Ectodermal cell (in vitro differentiated cells): Measurements from ENCODE around the gene ATXN10.
"Not testable (repeated sequence)": the region's sequence is repeated elsewhere in the genome, so short reads cannot be mapped to it uniquely, and the experiment has no call there.

Source experiments
- H3K27ac ChIP-seq: 2 replicates; pipeline ENCODE4 v1.7.0; 2013; ENCODE audit warnings: mild to moderate bottlenecking, low read depth, low read length; ENCODE audit not compliant: insufficient read depth, poor library complexity, severe bottlenecking
- H3K27me3 ChIP-seq: 2 replicates; pipeline ENCODE4 v1.7.0; 2013; ENCODE audit warnings: mild to moderate bottlenecking, low read length; ENCODE audit not compliant: insufficient read depth, control insufficient read depth, poor library complexity, severe bottlenecking
- H3K36me3 ChIP-seq: one replicate; pipeline ENCODE4 v1.7.0; 2013; ENCODE audit warnings: low read length; ENCODE audit not compliant: control insufficient read depth, insufficient read depth
- H3K4me1 ChIP-seq: one replicate; pipeline ENCODE4 v1.7.0; 2013; ENCODE audit warnings: low read length; ENCODE audit not compliant: control insufficient read depth, insufficient read depth
- H3K4me3 ChIP-seq: 2 replicates; pipeline ENCODE4 v1.7.0; 2013; ENCODE audit warnings: low read depth, low read length, control low read depth; ENCODE audit not compliant: insufficient read depth
- H3K9me3 ChIP-seq: 2 replicates; pipeline ENCODE4 v1.7.0; 2013; ENCODE audit warnings: mild to moderate bottlenecking, low read length, moderate library complexity; ENCODE audit not compliant: control insufficient read depth
- WGBS, 2 experiments: methylation state at CpG; one replicate each; pipeline ENCODE4 v1.1.7; 2013; ENCODE audit warnings: missing lambda C conversion rate in 2 of 2; 5-methylcytosine and 5-hydroxymethylcytosine counted together

The ATXN10 gene

DNA sequence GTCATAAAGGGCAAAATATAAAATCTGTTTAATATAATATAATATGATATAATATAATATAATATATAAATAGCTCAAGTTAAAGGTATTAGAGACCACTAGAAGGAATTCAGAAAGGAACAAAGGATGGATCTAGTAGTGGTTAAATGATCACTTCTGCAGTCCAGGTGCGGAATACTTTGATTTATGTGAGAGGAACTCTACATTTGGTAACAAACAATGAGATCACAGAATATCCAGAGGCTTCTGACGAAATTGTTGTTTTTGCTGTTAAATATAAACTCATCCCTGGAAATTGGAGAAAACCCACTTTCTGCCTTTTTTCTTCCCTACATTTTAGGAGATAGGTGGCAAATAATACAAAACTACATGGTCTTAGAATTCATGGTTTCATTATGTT lies 36.0 kb downstream of the ATXN10 start:
- H3K4me3 ChIP-seq, result no peak overlapping the region
- H3K36me3 ChIP-seq, result peaks cover 12% of the 10 kb centered on the region
- H3K27me3 ChIP-seq, result no peaks in the 10 kb centered on the region
- 92 to 96% methylated on average over 2 of the region's 2 CpGs for WGBS, 2 experiments
- H3K9me3 ChIP-seq, result no peaks in the 10 kb centered on the region
- H3K27ac ChIP-seq, result no peak overlapping the region
- no peaks in the 10 kb centered on the region for H3K4me1 ChIP-seq

DNA sequence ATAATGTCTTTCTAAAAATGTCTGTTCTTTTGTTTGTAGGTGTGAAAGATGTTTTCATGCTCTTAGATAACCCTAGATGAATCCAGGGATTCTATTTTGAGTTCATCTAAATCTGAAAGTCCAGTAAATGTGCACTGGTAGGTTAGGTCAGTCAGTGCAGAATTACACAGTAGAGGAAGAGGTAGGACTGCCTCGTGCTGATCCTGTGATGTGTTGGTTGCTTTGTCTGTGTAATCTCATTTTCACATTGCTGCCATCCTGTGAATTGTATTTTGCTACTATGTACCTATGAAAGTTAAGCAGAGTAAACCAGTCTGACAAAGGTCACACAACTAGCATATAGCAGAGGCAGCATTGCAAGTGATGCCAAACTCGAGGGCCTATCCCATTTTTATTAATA lies 36.5 kb downstream of the ATXN10 start:
- WGBS, 2 experiments, result 93 to 95% methylated on average over 2 of the region's 2 CpGs
- H3K4me3 ChIP-seq, result no peak overlapping the region
- H3K36me3 ChIP-seq, result peaks cover 9% of the 10 kb centered on the region
- H3K4me1 ChIP-seq, result no peaks in the 10 kb centered on the region
- no peak overlapping the region for H3K27ac ChIP-seq
- no peaks in the 10 kb centered on the region for H3K27me3 ChIP-seq
- no peaks in the 10 kb centered on the region for H3K9me3 ChIP-seq

DNA sequence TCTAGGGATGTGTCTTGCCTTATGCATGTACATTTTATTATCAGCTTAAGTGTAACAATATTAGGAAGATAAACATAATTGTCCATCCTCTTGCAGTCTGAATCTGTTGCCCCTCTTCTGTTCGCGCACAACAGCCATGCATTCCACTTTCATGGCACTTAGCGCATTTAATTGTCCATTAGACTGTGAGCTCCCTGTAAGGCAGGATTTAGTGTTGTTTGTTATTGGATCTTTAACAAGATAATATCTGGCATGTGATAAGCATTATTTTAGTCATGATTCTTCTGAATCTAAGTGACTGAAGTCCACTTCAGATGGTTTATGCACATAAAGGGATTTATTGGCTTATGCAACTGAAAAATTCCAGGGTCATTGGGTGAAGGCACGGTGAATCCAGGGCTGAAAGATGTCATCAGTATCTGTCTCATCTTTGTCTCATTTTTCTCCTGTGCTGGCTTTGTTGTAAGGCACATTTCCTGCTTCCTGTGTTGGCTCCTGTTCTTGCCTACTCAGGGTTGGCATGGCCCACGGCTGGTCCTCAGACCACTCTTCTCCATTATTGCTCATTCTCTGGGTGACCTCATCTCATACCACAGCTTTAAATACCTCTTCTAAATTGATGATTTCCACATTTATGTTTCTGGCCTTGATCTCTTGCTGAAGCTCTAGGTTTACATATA lies 37.6 kb downstream of the ATXN10 start:
- H3K36me3 ChIP-seq, result no peaks in the 10 kb centered on the region
- H3K4me3 ChIP-seq, result no peak overlapping the region
- no peak overlapping the region for H3K27ac ChIP-seq
- WGBS, 2 experiments, result 98% methylated on average over 5 of the region's 5 CpGs
- H3K27me3 ChIP-seq, result no peaks in the 10 kb centered on the region
- no peaks in the 10 kb centered on the region for H3K4me1 ChIP-seq
- H3K9me3 ChIP-seq, result no peaks in the 10 kb centered on the region

DNA sequence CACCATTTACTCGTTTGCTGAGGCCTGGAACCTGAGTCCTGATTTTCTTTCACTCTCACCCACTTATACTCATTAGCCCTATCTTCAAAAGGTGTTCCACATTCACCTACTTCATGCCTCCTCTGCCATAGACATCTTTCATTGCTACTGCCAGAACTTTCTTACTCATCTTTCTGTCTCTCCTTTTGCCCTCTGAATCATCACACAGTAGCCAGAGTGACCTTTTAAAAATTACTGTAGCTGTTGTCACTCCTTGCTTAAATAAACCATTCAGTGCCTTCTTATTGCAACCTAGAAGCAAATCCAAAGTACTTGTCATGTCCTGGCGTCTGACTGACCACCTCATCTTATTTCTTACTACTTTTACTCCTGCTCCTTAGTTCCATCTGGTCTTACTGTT lies 38.2 kb downstream of the ATXN10 start:
- H3K4me3 ChIP-seq, result no peak overlapping the region
- H3K9me3 ChIP-seq, result no peaks in the 10 kb centered on the region
- WGBS, 2 experiments, result 91 to 94% methylated on average over 2 of the region's 2 CpGs
- no peak overlapping the region for H3K27ac ChIP-seq
- no peaks in the 10 kb centered on the region for H3K4me1 ChIP-seq
- H3K27me3 ChIP-seq, result no peaks in the 10 kb centered on the region
- H3K36me3 ChIP-seq, result no peaks in the 10 kb centered on the region

DNA sequence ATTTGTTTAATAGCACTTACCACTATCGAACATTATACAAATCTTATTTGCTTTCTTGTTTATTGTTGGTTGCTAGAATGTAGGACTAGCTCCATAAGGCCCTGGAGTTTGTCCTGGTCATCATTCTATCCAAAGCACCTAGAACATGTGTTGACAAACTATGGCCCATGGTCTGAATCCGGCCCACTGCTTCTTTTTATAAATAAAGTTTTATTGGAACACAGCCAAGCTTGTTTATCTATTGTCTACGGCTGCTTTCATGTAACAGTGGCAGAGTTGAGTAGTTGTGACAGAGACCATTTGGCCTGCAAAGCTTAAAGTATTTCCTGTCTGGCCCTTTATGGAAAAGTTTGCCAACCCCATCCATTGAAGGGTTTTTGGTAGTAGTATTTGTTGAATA lies 38.8 kb downstream of the ATXN10 start:
- H3K9me3 ChIP-seq, result no peaks in the 10 kb centered on the region
- H3K4me1 ChIP-seq, result no peaks in the 10 kb centered on the region
- no peaks in the 10 kb centered on the region for H3K36me3 ChIP-seq
- no peak overlapping the region for H3K4me3 ChIP-seq
- no peaks in the 10 kb centered on the region for H3K27me3 ChIP-seq
- H3K27ac ChIP-seq, result no peak overlapping the region
- WGBS, 2 experiments, result 96 to 98% methylated on average over 3 of the region's 3 CpGs

DNA sequence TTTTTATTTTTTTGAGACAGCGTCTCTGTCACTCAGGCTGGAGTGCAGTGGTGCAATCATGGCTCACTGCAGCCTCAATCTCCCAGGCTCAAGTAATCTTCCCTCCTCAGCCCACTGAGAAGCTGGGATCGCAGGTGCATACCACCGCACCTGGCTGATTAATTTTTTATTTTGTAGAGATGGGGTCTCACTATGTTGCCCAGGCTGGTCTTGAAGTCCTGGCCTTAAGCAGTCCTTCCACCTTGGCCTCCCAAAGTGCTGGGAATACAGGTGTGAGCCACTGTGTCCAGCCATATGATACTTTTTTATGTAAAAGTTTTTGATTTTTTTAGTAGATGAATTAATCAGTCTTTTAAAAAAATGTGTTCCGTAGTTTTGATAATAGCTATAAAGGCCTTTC lies 42.8 kb downstream of the ATXN10 start:
- H3K27me3 ChIP-seq, H3K36me3 ChIP-seq, H3K9me3 ChIP-seq, H3K4me1 ChIP-seq, H3K27ac ChIP-seq, H3K4me3 ChIP-seq: not testable (repeated sequence)
- WGBS, 2 experiments, result 91 to 99% methylated on average over 3 to 4 of the region's 4 CpGs

DNA sequence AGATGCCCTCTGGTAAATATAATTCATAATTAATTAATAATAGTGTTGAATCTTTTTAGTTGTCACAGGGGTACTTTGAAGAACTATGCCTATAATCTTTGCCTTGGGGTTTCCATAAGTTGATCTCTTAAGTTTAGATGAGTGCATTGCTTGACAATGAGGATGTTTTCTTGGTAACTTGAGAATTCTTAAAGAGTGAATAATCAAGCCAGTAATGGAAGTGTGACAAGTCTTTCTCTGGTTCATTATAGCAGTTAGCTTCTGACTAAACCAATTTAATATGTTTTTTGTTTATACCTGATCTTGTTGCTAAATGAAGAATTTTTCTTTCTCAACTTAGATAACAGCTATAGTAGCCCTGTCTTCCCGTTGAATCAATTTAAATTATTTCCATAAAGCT lies 46.2 kb downstream of the ATXN10 start:
- H3K9me3 ChIP-seq, result no peaks in the 10 kb centered on the region
- H3K27me3 ChIP-seq, result no peaks in the 10 kb centered on the region
- no peak overlapping the region for H3K27ac ChIP-seq
- no peak overlapping the region for H3K4me3 ChIP-seq
- H3K4me1 ChIP-seq, result no peaks in the 10 kb centered on the region
- H3K36me3 ChIP-seq, result peaks cover 4% of the 10 kb centered on the region
- WGBS, 2 experiments, result no CpG with 5 or more reads among the region's 1 CpG

DNA sequence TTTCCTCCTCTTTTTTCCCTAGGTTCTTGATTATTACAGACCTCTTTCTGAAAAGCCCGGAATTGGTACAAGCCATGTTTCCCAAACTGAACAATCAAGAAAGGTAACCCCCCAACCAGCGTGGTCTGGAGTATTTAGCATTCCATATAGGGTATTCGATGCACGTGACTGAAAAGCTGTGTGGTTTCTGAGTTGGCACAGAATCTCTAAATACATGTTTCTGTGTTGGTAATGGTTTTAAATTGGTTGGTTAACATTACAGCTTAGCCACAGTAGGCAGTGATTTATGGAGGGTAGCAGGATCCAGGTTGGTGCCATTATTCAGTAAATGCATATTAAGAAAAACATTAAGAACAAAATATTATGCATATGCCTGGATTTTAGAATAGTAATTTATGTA lies 46.8 kb downstream of the ATXN10 start:
- Histone ChIP-seq H3K9me3 (no peaks in the 10 kb centered on the region), H3K27me3 (no peaks in the 10 kb centered on the region), H3K4me3 (no peak overlapping the region), H3K27ac (no peak overlapping the region), H3K36me3 (peaks cover 6% of the 10 kb centered on the region), H3K4me1 (no peaks in the 10 kb centered on the region)
- WGBS, 2 experiments, result 94 to 97% methylated on average over 4 of the region's 4 CpGs

DNA sequence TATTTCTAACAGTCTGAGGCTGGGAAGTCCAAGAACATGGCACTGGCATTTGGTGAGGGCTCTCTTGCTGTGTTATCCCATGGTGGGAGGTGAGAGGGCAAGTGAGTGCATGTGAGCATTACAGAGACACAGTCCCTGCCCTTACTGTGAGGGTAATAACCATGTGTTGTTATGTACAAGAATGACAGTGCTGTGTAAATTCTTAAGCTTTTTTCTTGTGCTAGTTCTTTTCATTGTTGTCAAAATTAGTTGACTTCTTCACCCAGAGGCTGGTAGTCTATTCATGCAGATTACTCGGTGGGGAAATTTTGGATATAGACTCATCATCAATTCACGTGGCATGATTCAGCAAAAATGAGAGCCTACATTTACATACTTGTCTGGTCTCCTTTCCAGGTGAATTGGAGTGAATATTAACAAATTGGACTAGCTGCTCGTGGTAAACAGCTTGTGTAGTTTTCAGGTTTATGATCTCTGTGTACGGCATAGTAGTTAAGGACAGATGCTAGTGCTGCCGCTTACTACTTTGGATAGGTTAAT lies 49.3 kb downstream of the ATXN10 start:
- Histone ChIP-seq H3K36me3 (peaks cover 6% of the 10 kb centered on the region), H3K4me1 (no peaks in the 10 kb centered on the region), H3K9me3 (no peaks in the 10 kb centered on the region), H3K27me3 (no peaks in the 10 kb centered on the region), H3K4me3 (no peak overlapping the region), H3K27ac (no peak overlapping the region)
- 95 to 98% methylated on average over 5 of the region's 5 CpGs for WGBS, 2 experiments

DNA sequence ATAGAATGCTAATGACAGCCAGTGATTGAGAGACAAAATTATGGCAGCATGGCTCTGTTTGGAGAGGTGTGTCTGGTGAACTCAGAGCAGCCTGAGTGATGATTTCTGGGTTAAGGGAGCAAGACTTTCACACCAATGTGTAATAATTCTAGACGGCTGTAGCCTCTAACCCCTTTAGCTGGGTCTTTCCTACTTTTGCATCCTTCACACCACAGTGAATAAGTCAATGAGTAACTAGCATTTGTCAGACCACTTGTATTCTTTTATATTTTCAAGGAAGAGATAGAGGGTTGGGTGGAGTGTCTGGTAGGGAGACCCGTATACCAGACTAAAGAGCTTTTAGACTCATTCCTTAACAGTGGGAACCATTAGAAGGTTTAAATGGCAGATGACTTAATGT lies 50.4 kb downstream of the ATXN10 start:
- Histone ChIP-seq H3K4me1 (no peaks in the 10 kb centered on the region), H3K27me3 (no peaks in the 10 kb centered on the region), H3K9me3 (no peaks in the 10 kb centered on the region), H3K4me3 (no peak overlapping the region), H3K36me3 (peaks cover 6% of the 10 kb centered on the region), H3K27ac (no peak overlapping the region)
- 86 to 95% methylated on average over 2 of the region's 2 CpGs for WGBS, 2 experiments

DNA sequence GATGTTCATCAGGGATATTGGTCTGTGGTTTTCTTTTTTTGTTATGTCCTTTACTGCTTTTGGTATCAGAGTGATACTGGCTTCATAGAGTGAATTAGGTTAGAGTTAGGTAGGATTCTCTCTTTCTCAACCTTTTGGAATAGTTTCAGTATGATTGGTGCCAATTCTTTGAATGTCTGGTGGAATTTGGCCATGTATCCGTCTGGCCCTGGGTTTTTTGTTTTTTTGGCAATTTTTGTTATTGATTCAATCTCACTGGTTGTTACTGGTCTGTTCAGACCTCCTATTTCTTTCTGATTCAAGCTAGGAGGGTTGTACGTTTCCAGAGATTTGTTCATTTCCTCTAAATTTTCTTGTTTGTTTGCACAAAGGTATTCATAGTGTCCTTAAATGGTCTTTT lies 54.4 kb downstream of the ATXN10 start:
- Histone ChIP-seq H3K4me1 (no peaks in the 10 kb centered on the region), H3K36me3 (peaks cover 10% of the 10 kb centered on the region), H3K27me3 (no peaks in the 10 kb centered on the region), H3K4me3 (no peak overlapping the region), H3K27ac (no peak overlapping the region), H3K9me3 (no peaks in the 10 kb centered on the region)
- WGBS, 2 experiments, result 88 to 91% methylated on average over 2 of the region's 2 CpGs
